Tibial nerve (tissue), 4 donors: ENCODE results near the gene SMARCAD1. TPM values are rescaled to one million over a fixed set of nuclear protein-coding genes. Genes with fewer than 3 reads are reported as not detected.

ENCODE experiments used
- DNase-seq, 2 donors: peaks; one replicate each; pipeline ENCODE4 v3.0.0-alpha.2; 2019; ENCODE audit warnings: low spot score in 2 of 2
- H3K27ac ChIP-seq, 4 donors: fragments of 200-600 bp; sonication (generic) in 3 of 4; one replicate each; pipeline ENCODE4 v1.5.1; 2017 to 2019; ENCODE audit warnings: mild to moderate bottlenecking in 1 of 4
- H3K27me3 ChIP-seq, 2 donors: fragments of 200-600 bp; sonication (generic) in 1 of 2; one replicate each; pipeline versions ENCODE4 v1.5.1 to v1.6.0; 2017 to 2019
- H3K36me3 ChIP-seq, 3 donors: fragments of 200-600 bp; sonication (generic); one replicate each; pipeline ENCODE4 v1.5.1; 2018 to 2019
- H3K4me1 ChIP-seq, 4 donors: fragments of 200-600 bp; sonication (generic) in 3 of 4; one replicate each; pipeline ENCODE4 v1.5.1; 2017 to 2019
- H3K4me3 ChIP-seq, 4 donors: fragments of 200-600 bp; sonication (generic) in 3 of 4; one replicate each; pipeline ENCODE4 v1.5.1; 2017 to 2019; ENCODE audit warnings: mild to moderate bottlenecking in 1 of 4, moderate library complexity in 1 of 4
- H3K9me3 ChIP-seq, 4 donors: fragments of 200-600 bp; sonication (generic) in 3 of 4; one replicate each; pipeline ENCODE4 v1.5.1; 2017 to 2019
- EP300 ChIP-seq, 2 donors: sonication (generic); formaldehyde crosslinking; IDR thresholded peaks; one replicate each; pipeline ENCODE4 v1.6.1; 2017; ENCODE audit warnings: antibody characterized with exemption in 2 of 2, mild to moderate bottlenecking in 1 of 2
- POLR2A ChIP-seq, 2 donors: fragments of 450-650 bp; IDR thresholded peaks; one replicate each; pipeline ENCODE4 v1.6.1; 2017; ENCODE audit warnings: antibody characterized with exemption in 2 of 2, mild to moderate bottlenecking in 2 of 2, moderate library complexity in 2 of 2
- WGBS, 2 donors: methylation state at CpG; one replicate each; pipeline ENCODE4 v1.1.5; 2018; 5-methylcytosine and 5-hydroxymethylcytosine counted together
- total RNA-seq, 4 donors: library from RNA; depleted of rRNA; stranded (reverse); fragments of >200 nt; gene quantifications; one replicate each; pipeline ENCODE4 v1.1.0, GENCODE V29; 2016
- TF ChIP-seq, protein P1 (sequence below), 5 experiments: fragments of 200-600 bp in 3 of 5; fragments of 450-650 bp in 2 of 5; sonication (generic) in 3 of 5; IDR thresholded peaks; one replicate each; pipeline ENCODE4 v1.5.1; 2016 to 2019; ENCODE audit warnings: antibody characterized with exemption in 5 of 5, mild to moderate bottlenecking in 3 of 5, moderate library complexity in 2 of 5

SMARCAD1 gene
- total RNA-seq, 4 donors from 2014 or later = 22.3 to 25.7 (median 23.6) TPM

DNA sequence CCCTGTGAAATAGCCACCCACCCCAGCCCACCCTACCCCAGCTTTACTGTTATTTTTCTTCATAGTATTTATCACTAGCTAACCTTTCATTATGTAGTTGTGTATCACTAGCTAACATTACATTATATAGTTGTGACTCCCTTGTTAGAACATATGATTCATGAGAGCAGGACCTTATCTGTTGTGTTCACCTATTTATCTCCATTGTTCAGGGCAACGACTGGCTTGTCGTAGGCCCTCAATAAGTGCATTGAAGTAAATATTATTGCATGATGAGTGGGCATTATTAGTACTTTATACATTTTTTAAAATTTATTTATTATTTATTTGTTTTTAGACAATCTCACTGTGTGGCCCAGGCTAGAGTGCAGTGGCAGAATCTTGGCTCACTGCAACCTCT is 4.2 kb downstream of the SMARCAD1 start:
- Histone ChIP-seq H3K36me3 (peaks cover 0 to 66% (median 0%) of the 10 kb centered on the region in 3 donors), H3K9me3 (no peaks in the 10 kb centered on the region), H3K4me1 (peaks cover 0 to 45% (median 12%) of the 10 kb centered on the region in 4 donors), H3K4me3 (no peak overlapping the region), H3K27ac (no peak overlapping the region), H3K27me3 (no peaks in the 10 kb centered on the region)
- no peak for TF ChIP-seq POLR2A (IDR thresholded peaks at IDR 0.05)
- 70 to 96% methylated on average over 2 of the region's 2 CpGs for WGBS, 2 donors
- DNase-seq = no peak

DNA sequence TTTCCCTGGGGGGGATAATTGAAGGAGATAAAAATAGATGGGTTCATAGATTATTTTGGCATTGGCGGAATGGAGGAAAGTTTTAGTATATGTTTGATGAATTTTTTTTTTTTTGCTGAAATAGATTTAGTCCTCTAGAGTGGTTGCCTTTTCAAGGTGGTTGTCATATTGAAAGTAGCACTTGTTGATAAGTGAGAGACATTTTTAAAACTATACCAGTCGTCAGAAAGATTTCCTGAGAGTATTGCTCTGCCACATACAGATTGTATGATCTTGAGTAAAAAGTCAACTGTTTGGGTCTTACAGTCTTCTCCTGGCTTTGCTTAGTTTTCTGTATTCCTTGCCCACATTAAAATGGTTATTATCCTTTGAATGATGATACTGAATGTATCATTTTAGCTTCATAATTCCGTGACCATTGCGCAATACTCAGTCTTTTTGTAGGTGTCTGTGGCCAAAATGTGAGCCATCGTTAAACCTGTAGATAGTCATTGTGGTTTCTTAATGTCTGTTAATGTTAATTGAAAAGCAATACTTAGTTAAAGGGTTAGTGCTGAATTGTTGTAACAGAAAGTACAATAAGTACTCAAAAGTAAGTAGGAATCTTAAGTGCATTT is 7.1 kb downstream of the SMARCAD1 start:
- peaks cover 0 to 25% (median under 1%) of the 10 kb centered on the region in 4 donors for H3K4me1 ChIP-seq
- H3K27ac ChIP-seq = no peak overlapping the region
- no peaks in the 10 kb centered on the region for H3K9me3 ChIP-seq
- TF ChIP-seq, protein P1, sequence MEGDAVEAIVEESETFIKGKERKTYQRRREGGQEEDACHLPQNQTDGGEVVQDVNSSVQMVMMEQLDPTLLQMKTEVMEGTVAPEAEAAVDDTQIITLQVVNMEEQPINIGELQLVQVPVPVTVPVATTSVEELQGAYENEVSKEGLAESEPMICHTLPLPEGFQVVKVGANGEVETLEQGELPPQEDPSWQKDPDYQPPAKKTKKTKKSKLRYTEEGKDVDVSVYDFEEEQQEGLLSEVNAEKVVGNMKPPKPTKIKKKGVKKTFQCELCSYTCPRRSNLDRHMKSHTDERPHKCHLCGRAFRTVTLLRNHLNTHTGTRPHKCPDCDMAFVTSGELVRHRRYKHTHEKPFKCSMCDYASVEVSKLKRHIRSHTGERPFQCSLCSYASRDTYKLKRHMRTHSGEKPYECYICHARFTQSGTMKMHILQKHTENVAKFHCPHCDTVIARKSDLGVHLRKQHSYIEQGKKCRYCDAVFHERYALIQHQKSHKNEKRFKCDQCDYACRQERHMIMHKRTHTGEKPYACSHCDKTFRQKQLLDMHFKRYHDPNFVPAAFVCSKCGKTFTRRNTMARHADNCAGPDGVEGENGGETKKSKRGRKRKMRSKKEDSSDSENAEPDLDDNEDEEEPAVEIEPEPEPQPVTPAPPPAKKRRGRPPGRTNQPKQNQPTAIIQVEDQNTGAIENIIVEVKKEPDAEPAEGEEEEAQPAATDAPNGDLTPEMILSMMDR (IDR thresholded peaks at IDR 0.05) = no peak
- TF ChIP-seq EP300 (IDR thresholded peaks at IDR 0.05) (no peak), POLR2A (IDR thresholded peaks at IDR 0.05) (no peak)
- peaks cover 0 to 88% (median 0%) of the 10 kb centered on the region in 3 donors for H3K36me3 ChIP-seq
- no peak overlapping the region for H3K4me3 ChIP-seq
- DNase-seq = no peak
- 93 to 94% methylated on average over 5 of the region's 5 CpGs for WGBS, 2 donors
- no peaks in the 10 kb centered on the region for H3K27me3 ChIP-seq

DNA sequence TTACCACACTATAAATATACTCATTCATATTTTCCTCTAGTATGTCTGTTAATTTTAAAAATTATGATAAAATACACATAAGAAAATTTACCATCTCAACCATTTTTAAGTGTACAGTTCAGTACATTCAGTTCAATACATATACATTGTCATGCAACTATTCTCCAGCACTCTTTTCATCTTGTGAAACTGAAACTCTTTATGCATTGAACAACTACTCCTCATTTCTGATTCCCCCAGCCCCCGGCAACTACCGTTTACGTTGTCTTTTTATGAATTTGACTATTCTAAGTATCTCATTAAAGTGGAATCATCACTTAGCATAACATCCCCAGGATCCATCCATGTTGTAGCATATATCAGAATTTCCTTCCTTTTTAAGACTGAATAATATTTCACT is 8.7 kb downstream of the SMARCAD1 start:
- no peak overlapping the region for H3K27ac ChIP-seq
- DNase-seq = no peak
- 92 to 99% methylated on average over 3 of the region's 3 CpGs for WGBS, 2 donors
- no peak overlapping the region for H3K4me3 ChIP-seq
- H3K4me1 ChIP-seq = peaks cover 0 to 13% (median 0%) of the 10 kb centered on the region in 4 donors
- no peaks in the 10 kb centered on the region for H3K27me3 ChIP-seq
- peaks cover 0 to 85% (median 0%) of the 10 kb centered on the region in 3 donors for H3K36me3 ChIP-seq
- H3K9me3 ChIP-seq = no peaks in the 10 kb centered on the region
- TF ChIP-seq, protein P1 (IDR thresholded peaks at IDR 0.05) = no peak
- TF ChIP-seq POLR2A (IDR thresholded peaks at IDR 0.05) = no peak
- TF ChIP-seq EP300 (IDR thresholded peaks at IDR 0.05) = no peak

DNA sequence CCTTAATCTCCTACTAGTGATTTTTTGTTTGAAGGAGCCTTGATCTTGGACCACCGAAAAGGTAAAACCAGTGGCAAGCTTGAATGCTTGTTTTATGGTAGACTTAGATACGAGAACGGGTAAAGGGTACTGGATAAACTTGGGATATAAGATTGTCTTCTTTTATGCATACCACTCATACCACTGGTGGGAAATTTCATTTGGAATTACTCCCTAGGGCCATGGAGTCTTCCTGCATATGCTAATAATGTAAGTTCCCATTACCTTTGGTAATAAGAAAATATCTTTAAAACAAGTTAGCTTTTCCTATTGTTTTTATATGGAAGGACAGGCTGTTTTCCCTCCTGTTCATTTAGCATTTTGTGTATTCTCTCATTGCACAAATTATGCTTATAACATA is 11.7 kb downstream of the SMARCAD1 start:
- TF ChIP-seq, protein P1 (IDR thresholded peaks at IDR 0.05) = no peak
- TF ChIP-seq POLR2A (IDR thresholded peaks at IDR 0.05) (no peak), EP300 (IDR thresholded peaks at IDR 0.05) (no peak)
- DNase-seq = no peak
- H3K9me3 ChIP-seq = no peaks in the 10 kb centered on the region
- peaks cover 0 to 60% (median 0%) of the 10 kb centered on the region in 3 donors for H3K36me3 ChIP-seq
- H3K27ac ChIP-seq = no peak overlapping the region
- H3K27me3 ChIP-seq = no peaks in the 10 kb centered on the region
- H3K4me1 ChIP-seq = no peaks in the 10 kb centered on the region
- WGBS, 2 donors = 76 to 85% methylated on average over 3 of the region's 3 CpGs
- H3K4me3 ChIP-seq = no peak overlapping the region

DNA sequence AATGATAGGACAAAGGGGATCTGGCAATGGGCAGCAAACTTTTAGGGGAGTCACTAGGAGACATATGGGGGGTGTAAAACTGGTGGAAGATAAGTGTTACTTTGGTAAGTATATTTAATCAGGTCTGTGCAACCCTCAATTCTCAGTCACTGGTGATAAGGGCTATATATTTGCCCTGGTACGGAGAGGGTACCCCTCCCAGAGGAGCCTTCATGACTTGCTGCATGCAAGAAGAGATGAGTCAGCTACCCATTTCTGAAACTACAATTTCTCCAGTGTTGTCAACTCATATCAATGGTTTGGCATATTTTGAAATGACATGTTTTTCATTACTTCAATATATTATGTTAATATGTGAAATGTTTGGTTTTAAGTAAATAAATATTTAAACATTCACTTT is 14.3 kb downstream of the SMARCAD1 start:
- Histone ChIP-seq H3K36me3 (peaks cover 0 to 39% (median 0%) of the 10 kb centered on the region in 3 donors), H3K4me1 (no peaks in the 10 kb centered on the region), H3K27me3 (no peaks in the 10 kb centered on the region), H3K9me3 (no peaks in the 10 kb centered on the region), H3K27ac (no peak overlapping the region), H3K4me3 (no peak overlapping the region)
- TF ChIP-seq POLR2A (IDR thresholded peaks at IDR 0.05) (no peak), EP300 (IDR thresholded peaks at IDR 0.05) (no peak)
- TF ChIP-seq, protein P1 (IDR thresholded peaks at IDR 0.05) = no peak
- 81 to 86% methylated on average over 1 of the region's 1 CpG for WGBS, 2 donors
- no peak for DNase-seq
